DMS153 (cell line): ENCODE results near the gene ELP5.
A peak's percentile ranks its signal among the peaks of the same experiment; 100 is the strongest.

Experiments
- DNase-seq: peaks from one replicate; lab custom pipeline; 2025; lab: John Stamatoyannopoulos, UW

ELP5 gene

DNA sequence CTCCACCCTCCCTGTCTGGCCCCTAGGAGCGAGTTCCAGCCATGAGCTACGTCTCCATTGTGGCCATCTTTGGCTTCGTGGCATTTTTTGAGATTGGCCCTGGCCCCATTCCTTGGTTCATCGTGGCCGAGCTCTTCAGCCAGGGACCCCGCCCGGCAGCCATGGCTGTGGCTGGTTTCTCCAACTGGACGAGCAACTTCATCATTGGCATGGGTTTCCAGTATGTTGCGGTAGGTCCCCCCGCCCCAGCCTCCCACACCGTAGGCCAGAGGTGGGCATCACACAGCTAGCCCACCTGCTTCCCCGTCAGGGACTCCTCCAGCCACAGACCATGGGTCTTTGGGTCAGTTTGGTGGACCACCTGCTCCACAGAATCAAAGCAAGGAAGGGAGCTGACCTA lies 33.7 kb downstream of the ELP5 start:
- DNase-seq, result no peak

- DNase-seq, result no peak
These were observed 37.4 kb downstream of the ELP5 start for GRCh38 chr17:7289256-7290032.

DNA sequence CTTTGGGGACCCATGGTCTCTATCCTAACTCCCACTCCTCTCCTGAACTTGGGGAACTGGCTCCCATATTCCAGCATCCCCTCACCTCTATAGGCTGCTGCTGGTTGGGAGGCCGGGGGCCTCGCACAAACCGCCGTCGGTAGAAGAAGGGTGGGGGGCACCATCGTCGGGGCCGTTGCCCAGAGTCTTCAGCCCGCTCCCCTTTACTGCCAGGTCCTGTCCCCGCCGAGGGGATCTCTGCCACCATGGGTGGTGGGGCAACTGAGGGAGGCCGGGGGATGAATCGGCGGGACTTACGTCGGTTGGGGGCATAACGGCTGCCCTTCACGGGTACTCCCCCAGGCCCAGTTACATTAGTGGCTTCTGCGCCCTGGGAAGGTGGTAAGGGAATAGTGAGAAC lies 38.2 kb downstream of the ELP5 start:
- DNase-seq, result no peak

DNA sequence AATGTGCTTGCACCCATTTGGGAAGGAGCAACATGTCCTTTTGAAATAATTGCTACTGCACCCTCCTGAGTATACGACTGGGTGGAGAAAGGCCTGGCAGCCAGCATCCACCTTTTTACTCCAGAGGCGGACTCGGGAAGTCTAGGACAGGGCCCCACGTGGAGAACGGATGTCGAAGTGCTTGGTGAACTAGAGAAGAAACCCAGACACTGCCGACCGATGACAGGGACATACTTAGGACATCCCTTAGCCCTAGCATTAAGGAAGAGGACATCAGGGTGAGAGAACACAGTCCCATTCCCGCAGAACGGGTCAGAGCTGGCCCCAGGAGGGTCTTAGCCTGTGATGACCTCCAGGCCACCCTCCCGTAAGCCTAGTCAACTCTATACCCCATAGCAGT lies 38.7 kb downstream of the ELP5 start:
- DNase-seq, result no peak

- DNase-seq, result no peak
These were observed 40.2 kb downstream of the ELP5 start for GRCh38 chr17:7292194-7292593.

DNA sequence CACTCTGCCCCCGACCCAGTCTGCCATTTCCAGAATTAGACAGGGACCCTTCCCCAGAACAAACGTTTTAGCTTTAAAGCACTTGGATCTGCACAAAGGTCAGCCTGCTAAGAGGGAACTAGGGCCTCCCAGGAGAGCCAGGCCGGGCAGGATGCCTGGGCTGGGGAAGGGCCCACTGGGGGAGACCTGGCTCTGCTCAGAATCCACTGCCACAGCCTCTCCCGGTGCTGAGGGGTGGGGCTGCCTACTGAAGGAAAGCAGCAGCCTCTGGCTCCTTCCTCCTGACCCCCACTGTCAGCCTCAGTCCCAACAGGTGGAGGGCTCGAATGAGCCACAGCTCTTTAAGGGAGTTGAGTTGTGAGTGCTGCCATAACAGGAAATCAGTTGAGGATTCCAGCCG lies 40.7 kb downstream of the ELP5 start:
- DNase-seq, result no peak

- no peak for DNase-seq
These were observed 41.1 kb downstream of the ELP5 start for GRCh38 chr17:7293159-7293558.

DNA sequence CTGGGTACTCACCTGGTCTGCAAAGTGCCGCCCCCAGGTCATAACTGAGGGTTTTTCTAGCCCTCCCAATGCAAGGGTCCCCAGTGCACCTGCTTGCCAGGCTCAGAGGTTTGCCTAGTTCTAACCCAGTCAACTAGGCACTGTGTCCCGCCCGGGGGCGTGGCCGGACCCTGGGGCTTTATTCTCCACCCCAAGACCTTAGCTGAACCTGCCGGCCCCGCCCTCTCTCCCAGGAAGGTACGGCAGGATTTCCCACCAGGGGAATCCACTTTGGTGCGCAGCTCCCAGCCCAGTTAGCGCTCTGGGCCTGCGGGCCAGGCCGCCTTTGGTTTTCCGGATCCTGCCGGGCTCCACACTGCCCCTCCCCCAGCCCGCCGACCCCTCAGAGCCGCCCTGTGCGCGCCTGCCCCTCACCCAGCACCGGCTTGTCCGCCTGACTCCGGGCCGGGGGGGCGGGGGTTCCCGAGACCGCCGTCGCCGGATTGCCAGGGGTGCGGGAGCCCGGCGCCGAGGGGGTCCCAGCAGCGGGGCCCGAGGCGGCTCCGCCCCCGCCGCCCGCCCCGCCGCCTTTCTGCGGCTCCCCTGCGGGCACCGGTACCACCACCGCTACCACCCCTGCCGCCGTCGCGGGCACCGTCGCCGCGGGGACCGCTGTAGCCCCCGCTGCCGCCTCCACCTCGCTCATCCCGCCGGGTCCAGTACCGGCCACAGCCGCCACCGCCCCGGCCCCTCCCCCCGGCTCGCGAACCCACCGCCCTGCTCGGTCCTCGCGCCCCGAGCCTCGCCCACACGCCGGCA lies 42.0 kb downstream of the ELP5 start:
- DNase-seq, result peak; percentile 20

DNA sequence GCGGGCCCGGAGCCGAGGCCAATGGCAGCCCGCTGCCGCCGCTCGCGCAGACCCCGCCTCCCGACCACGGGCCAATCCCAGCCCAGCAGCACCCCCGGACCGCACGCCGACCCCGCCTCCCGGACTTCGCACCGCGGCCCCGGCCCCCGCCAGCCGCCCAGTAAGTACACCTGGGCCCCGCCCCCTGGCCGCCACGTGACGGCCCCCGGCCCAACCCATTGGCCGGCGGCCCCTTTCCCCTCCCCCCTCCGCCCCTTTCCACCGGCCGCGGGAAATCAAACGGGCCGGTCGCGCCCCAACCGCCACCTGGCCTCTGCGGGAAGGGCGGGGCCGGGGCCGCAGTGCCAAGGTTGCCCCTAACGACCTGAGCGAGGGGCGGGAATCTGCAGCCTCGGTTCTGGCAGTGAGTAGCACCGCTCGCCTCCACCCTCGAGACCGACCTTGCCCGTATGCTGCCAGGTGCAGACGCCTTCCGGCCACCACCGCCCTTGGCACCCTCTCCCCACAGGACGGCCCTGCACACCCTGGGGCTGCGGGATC lies 42.7 kb downstream of the ELP5 start, which contains the start of gene YBX2:
Gene YBX2, minus strand, starts transcription at position 26 of the 540 bp plus-strand sequence. CDS start 139 bp downstream, outside the sequence.
- peak; percentile 81 for DNase-seq

DNA sequence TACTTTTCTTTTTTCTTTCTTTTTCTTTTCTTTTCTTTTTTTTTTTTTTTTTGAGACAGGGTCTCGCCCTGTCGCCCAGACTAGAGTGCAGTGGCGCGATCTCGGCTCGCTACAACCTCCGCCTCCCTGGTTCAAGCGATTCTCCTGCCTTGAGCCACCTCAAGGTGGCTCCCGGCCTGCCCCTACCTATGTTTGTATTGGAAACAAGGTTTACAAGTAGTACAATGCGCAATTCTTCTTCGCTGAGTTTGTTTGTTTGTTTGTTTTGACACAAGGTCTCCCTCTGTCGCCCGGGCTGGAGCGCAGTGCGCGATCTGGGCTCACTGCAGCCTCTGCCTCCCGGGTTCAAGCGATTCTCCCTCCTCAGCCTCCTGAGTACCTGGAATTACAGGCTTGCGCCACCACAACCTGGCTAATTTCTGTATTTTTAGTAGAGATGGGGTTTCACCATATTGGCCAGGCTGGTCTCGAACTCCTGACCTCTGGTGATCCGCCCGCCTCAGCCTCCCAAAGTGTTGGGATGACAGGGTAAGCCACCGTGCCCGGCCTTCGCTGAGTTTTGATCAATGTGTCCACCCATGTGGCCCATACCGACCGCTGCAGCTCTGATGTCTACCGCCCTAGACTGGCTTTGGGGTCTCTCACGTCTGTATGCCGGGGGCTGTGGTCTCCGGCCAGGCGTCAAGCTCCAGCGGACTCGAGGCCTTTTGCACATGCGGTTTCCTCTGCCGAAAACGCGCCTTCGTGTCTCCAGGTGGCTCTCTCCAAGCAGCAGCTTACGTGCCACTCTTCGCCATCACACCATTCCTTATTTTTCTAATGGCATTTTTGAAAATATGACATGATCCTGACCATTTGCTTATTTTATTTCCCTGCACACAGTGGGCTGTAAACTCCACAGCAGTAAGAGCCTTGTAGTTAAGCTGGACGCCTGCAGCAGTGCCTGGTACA lies 43.5 kb downstream of the ELP5 start:
- DNase-seq, result no peak

- DNase-seq, result peak; percentile 43
These were observed 44.3 kb downstream of the ELP5 start for GRCh38 chr17:7296189-7296861.

DNA sequence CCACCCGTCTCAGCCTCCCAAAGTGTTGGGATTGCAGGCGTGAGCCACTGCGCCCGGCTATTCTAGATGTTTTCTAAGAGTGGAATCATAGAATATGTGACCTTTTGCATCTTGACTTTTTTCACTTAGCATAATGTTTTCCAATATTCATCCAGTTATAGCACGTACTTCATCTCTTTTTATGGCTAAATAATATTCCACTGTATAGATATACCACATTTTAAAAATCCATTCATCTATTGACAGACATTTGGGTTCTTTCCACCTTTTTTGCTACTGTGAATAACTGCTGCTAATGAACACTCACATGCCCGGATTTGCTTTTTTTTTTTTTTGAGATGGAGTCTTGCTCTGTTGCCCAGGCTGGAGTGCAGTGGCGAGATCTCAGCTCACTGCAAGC lies 52.2 kb downstream of the ELP5 start:
- DNase-seq, result no peak

- peak; percentile 95 for DNase-seq
These were observed 55.1 kb downstream of the ELP5 start, which contains the start of gene EIF5A for GRCh38 chr17:7306911-7307685. TSS of gene EIF5A (plus strand) at chr17:7307628. CDS start at chr17:7309636, 2,008 bp downstream.

DNA sequence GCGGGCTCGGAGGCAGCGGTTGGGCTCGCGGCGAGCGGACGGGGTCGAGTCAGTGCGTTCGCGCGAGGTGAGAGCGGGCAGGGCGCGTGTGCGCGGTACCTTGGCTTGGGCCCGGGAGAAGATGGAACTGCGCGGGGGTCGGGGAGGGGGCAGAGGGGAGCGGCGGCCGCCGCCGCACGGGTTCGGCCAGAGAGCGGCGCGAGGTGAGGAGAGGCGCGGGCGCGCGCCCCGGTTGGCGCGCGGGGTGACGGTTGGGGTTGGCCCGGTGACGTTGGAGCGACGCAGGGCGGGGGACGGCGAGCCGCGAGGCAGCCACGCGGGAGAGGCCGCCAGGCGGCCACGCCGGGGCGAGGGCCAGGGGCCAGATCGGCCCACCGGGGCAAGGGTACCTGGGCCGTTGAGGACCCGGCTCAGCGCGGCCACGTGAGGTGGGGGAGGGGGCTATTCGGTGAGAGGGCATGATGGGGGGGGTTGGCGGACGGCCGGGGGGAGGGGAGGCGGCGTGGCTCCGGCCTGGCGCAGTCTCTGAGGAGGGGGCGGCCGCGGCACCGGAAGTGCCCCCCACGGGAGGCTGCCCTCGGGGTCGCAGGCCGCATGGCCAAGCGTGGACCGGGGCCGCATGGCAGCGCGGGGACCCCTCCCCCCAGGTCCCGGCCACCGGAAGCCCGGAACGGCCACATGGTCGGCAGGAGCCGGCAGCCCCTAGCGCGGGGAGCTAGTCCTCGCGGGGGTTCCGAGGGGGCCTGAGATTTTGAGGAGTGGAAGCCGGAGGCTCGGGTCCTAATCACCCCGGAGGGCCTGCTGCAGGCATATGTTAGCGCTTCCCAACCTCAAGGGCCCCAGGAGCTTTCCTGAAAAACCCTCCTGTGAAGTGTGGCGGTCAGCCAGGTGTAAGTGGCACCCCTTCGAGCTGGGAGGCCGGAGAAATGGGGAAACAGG lies 55.9 kb downstream of the ELP5 start:
- no peak for DNase-seq

GRCh38 chr17:7308625-7309433 lies 56.8 kb downstream of the ELP5 start:
- DNase-seq, result peak; percentile 10
